A549 treated with Mapracorat at 1 μM for 4 hours (cell line): ENCODE data around the gene RTN4IP1. TPM values are rescaled to one million over a fixed set of nuclear protein-coding genes. Genes with fewer than 3 reads are reported as not detected.

ENCODE experiments used
- total RNA-seq: library from RNA; stranded (reverse); fragments of 200-300 nt; extraction: Qiagen RNA extraction; gene quantifications from 5 replicates; pipeline ENCODE4 v1.2.3, GENCODE V29; 2022

Gene RTN4IP1, protein sequence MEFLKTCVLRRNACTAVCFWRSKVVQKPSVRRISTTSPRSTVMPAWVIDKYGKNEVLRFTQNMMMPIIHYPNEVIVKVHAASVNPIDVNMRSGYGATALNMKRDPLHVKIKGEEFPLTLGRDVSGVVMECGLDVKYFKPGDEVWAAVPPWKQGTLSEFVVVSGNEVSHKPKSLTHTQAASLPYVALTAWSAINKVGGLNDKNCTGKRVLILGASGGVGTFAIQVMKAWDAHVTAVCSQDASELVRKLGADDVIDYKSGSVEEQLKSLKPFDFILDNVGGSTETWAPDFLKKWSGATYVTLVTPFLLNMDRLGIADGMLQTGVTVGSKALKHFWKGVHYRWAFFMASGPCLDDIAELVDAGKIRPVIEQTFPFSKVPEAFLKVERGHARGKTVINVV
- total RNA-seq = 9.3 to 10.2 TPM (median 9.6 TPM) in 5 replicates

DNA sequence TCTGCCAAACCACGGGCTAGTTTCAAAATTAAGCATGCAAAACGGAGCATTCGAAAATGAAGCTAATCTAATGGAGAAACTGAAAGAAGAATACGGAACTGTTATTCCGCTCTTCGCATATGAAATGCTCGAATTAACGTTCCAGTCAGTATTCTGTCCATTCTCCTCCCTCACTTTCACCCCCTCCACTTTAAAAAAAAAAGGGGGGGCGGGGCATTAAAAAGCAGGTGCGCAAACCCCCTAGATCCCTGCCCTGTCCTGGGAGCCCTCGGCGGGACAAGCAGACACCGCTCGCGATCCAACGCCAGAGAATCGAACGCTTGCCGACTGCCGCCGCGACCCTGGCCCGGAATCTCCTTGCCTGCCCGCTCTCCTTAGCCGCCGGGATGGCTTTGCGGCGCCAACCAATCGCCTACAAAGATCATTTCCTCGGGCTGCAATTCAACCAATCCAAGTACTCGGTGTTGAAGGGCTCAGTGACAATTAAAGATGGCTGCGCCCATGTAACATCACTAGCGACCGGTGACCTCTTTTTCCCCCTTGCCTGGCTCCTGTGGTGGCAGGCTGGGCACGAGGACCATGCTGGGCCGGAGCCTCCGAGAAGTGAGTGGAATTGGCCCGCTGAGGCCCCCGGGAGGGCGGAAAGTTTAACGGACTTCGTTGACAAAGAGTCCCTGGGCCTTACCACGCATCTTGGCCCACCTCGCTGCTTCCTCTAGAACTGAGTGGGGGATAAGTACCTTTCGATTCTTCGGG is at the start of gene RTN4IP1, which contains the start of gene QRSL1:
RTN4IP1 (minus strand) TSS at position 396 of the 756 bp plus-strand sequence. CDS start 477 bp downstream, outside the sequence.
QRSL1 (plus strand) TSS at position 476 of the 756 bp plus-strand sequence; CDS start at position 580, 104 bp downstream.

Other genes starting within 250 kb of the RTN4IP1 start
- 6.4 to 8.0 TPM (median 7.7 TPM) in 5 replicates for gene QRSL1, start 80 bp upstream of the RTN4IP1 start, total RNA-seq